ENCODE measurements around the gene NDUFB6.

NDUFB6 gene

DNA sequence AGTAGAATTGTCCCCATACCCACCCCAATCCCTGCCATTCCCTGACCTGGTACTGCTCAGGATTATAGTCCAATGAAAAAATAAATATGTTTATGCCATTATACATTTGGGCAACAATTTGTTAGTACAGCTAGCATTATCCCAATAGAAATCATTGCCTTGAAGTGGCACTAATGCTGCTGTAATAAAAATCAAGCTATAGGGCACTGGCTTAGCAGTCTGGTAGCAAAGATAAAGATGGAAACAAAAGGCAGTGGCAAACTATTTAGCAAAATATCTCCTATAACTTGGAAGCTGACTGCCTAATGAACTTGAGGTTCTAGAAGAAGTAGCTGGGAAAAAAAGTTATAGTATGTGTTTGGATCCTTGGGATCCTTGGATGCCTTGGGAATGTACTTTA, 18.4 kb downstream of the NDUFB6 start:
- Histone ChIP-seq H3K9ac (ENCODE audit: low read length) (no peak overlapping the region), H3K79me2 (ENCODE audit: low read length) (peaks cover 57% of the 10 kb centered on the region), H4K20me1 (ENCODE audit: insufficient read depth, low read length) (no peaks in the 10 kb centered on the region), H3K4me1 (ENCODE audit: low read length) (peaks cover 17% of the 10 kb centered on the region), H2AFZ (ENCODE audit: low read length) (no peak overlapping the region), H3K9me2 (replicated peaks; ENCODE audit: insufficient read depth, low read length) (no peaks in the 10 kb centered on the region), H3K27me3 (replicated peaks; ENCODE audit: insufficient read depth, low read length) (no peaks in the 10 kb centered on the region), H3K27ac (ENCODE audit: low read length) (no peak overlapping the region), H3F3A (ENCODE audit: insufficient read depth, low read length) (peaks cover 18% of the 10 kb centered on the region), H3K36me3 (replicated peaks; ENCODE audit: insufficient read depth, low read length) (no peaks in the 10 kb centered on the region), H3K9me3 (replicated peaks; ENCODE audit: insufficient read depth, low read length) (no peaks in the 10 kb centered on the region), H3K4me2 (ENCODE audit: low read depth, low read length) (no peak overlapping the region), H3K4me3 (ENCODE audit: low read length) (no peak overlapping the region)
- TF ChIP-seq, protein P1, sequence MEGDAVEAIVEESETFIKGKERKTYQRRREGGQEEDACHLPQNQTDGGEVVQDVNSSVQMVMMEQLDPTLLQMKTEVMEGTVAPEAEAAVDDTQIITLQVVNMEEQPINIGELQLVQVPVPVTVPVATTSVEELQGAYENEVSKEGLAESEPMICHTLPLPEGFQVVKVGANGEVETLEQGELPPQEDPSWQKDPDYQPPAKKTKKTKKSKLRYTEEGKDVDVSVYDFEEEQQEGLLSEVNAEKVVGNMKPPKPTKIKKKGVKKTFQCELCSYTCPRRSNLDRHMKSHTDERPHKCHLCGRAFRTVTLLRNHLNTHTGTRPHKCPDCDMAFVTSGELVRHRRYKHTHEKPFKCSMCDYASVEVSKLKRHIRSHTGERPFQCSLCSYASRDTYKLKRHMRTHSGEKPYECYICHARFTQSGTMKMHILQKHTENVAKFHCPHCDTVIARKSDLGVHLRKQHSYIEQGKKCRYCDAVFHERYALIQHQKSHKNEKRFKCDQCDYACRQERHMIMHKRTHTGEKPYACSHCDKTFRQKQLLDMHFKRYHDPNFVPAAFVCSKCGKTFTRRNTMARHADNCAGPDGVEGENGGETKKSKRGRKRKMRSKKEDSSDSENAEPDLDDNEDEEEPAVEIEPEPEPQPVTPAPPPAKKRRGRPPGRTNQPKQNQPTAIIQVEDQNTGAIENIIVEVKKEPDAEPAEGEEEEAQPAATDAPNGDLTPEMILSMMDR (IDR thresholded peaks at IDR 0.05; ENCODE audit: low read length), result no peak
- TF ChIP-seq EZH2phosphoT487 (IDR thresholded peaks at IDR 0.05; ENCODE audit: low read length) (no peak), EZH2 (optimal IDR thresholded peaks at IDR 0.05; ENCODE audit: low read depth, low read length) (no peak)
- DNase-seq, result no peak

DNA sequence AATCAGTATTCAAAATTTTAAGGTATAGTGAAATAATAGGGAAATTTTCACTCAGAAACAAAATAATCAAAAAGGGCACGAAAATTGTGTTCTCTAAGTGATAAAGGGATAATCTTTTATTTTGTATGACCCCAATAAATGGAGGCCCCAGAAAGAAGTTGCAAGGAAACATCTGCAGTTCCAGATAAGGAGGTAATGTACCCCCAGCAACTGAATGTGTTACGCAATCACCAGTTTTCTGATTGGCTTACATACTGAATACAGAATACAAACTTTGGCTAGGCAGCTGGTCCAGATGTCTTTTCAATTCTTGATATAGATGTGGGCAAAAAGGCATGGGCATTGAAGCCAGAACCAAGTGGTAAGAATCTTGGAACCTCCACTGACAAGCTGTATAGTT, 18.9 kb downstream of the NDUFB6 start:
- peaks cover 62% of the 10 kb centered on the region for H3K79me2 ChIP-seq (ENCODE audit: low read length)
- no peak for DNase-seq
- H3K27ac ChIP-seq (ENCODE audit: low read length), result no peak overlapping the region
- no peak overlapping the region for H3K9ac ChIP-seq (ENCODE audit: low read length)
- no peaks in the 10 kb centered on the region for H3K36me3 ChIP-seq (replicated peaks; ENCODE audit: insufficient read depth, low read length)
- H2AFZ ChIP-seq (ENCODE audit: low read length), result no peak overlapping the region
- H3K9me3 ChIP-seq (replicated peaks; ENCODE audit: insufficient read depth, low read length), result no peaks in the 10 kb centered on the region
- no peak for TF ChIP-seq EZH2phosphoT487 (IDR thresholded peaks at IDR 0.05; ENCODE audit: low read length)
- TF ChIP-seq, protein P1 (IDR thresholded peaks at IDR 0.05; ENCODE audit: low read length), result no peak
- TF ChIP-seq EZH2 (optimal IDR thresholded peaks at IDR 0.05; ENCODE audit: low read depth, low read length), result no peak
- H3F3A ChIP-seq (ENCODE audit: insufficient read depth, low read length), result peaks cover 18% of the 10 kb centered on the region
- H4K20me1 ChIP-seq (ENCODE audit: insufficient read depth, low read length), result no peaks in the 10 kb centered on the region
- no peaks in the 10 kb centered on the region for H3K9me2 ChIP-seq (replicated peaks; ENCODE audit: insufficient read depth, low read length)
- no peaks in the 10 kb centered on the region for H3K27me3 ChIP-seq (replicated peaks; ENCODE audit: insufficient read depth, low read length)
- no peak overlapping the region for H3K4me2 ChIP-seq (ENCODE audit: low read depth, low read length)
- H3K4me3 ChIP-seq (ENCODE audit: low read length), result no peak overlapping the region
- peaks cover 17% of the 10 kb centered on the region for H3K4me1 ChIP-seq (ENCODE audit: low read length)

DNA sequence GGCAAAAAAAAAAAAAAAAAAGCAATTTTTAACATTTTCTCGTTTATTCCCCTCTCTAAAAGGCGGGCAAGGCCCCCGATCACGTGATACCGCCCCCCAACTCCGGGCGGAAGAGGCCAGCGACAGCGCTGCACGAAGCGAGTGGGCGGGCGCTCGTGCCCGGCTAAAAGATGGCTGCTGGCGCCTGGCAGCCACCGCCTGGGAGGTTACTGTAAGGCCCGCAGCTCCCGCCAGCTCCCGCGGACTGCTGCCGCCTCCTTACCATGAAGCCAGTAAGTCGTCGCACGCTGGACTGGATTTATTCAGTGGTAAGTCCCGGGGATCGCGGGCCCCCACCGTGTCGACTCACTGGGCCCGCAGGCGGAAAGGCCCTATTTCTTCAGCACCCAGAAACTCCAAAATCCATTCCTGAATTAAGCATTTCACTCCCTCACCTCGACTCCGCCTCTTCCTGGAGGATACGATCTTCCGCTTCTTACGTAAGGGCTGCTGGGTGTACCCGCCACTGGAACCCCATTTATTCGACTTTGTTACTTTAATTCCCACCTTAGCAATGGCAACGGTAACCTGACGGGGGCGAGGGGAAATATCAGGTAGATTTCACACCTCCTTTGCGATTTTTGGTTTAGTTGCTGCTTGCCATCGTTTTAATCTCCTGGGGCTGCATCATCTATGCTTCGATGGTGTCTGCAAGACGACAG, 20.6 kb downstream of the NDUFB6 start, which contains the start of the genes SMIM27 and TOPORS:
Gene SMIM27 (plus strand): TSS at position 156 of the 701 bp plus-strand sequence. CDS start 108 bp downstream, at position 264.
Gene TOPORS (minus strand): TSS at position 415 of the 701 bp plus-strand sequence. CDS start 150 bp downstream, at position 265.
- Histone ChIP-seq H3K4me1 (ENCODE audit: low read length) (peaks cover 17% of the 10 kb centered on the region), H3K4me2 (ENCODE audit: low read depth, low read length) (peak within 1 kb of the TSS; percentile 93), H3K27me3 (replicated peaks; ENCODE audit: insufficient read depth, low read length) (no peaks in the 10 kb centered on the region), H3K4me3 (ENCODE audit: low read length) (peak within 1 kb of the TSS; percentile 77), H3F3A (ENCODE audit: insufficient read depth, low read length) (peaks cover 18% of the 10 kb centered on the region), H3K79me2 (ENCODE audit: low read length) (peaks cover 72% of the 10 kb centered on the region), H3K9me2 (replicated peaks; ENCODE audit: insufficient read depth, low read length) (no peaks in the 10 kb centered on the region), H3K9me3 (replicated peaks; ENCODE audit: insufficient read depth, low read length) (no peaks in the 10 kb centered on the region), H3K36me3 (replicated peaks; ENCODE audit: insufficient read depth, low read length) (no peaks in the 10 kb centered on the region), H3K27ac (ENCODE audit: low read length) (peak within 1 kb of the TSS; percentile 80), H4K20me1 (ENCODE audit: insufficient read depth, low read length) (0 out of 2 replicates have a peak, but pooled peaks cover 2% of the 10 kb centered on the region), H2AFZ (ENCODE audit: low read length) (peak within 1 kb of the TSS; percentile 56), H3K9ac (ENCODE audit: low read length) (peak within 1 kb of the TSS; percentile 82)
- TF ChIP-seq, protein P1 (IDR thresholded peaks at IDR 0.05; ENCODE audit: low read length), result peak; percentile 28
- TF ChIP-seq EZH2phosphoT487 (IDR thresholded peaks at IDR 0.05; ENCODE audit: low read length), result no peak
- peak; percentile 91 for DNase-seq

All from MM.1S (cell line).